A549 (cell line): ENCODE results near the gene IFI30. TPM values are rescaled to one million over a fixed set of nuclear protein-coding genes. Genes with fewer than 3 reads are reported as not detected.

Experiments
- ATAC-seq, 2 experiments: fragments of 200-7000 bp in 1 of 2; fragments of >200 bp in 1 of 2; cut with Nextera tagmentation in 1 of 2; cut with Tn5 transposase in 1 of 2; 3 replicates each; pipeline versions ENCODE4 v1.8.0 to v1.9.1; 2018 to 2020; ENCODE audit warnings: mild to moderate bottlenecking in 1 of 2, moderate library complexity in 1 of 2
- CTCF ChIA-PET: fragments of 300-600 bp; sonication (Branson Sonifier 250); formaldehyde crosslinking; extraction: SDS; loops from one replicate; lab custom pipeline; 2021; ENCODE audit warnings: antibody characterized with exemption, inconsistent platforms; lab: Yijun Ruan, JAX
- POLR2A ChIA-PET: fragments of 350-600 bp; formaldehyde crosslinking; extraction: SDS; loops from one replicate; lab custom pipeline; 2021; ENCODE audit warnings: antibody characterized with exemption, inconsistent platforms; lab: Yijun Ruan, JAX
- DNase-seq, 2 experiments: peaks; one replicate each; pipeline versions ENCODE4 v3.0.0 to v3.0.0-alpha.2; 2011 to 2016; ENCODE audit warnings: low read depth in 1 of 2, low spot score in 1 of 2
- FAIRE-seq: peaks from 2 replicates; lab custom pipeline; 2011; peaks lifted over from hg19 to GRCh38; lab: Jason Lieb, UNC
- H3K27ac ChIP-seq, 2 experiments: fragments of >200 bp; sonication (Bioruptor Twin); formaldehyde crosslinking; 3 replicates each; pipeline ENCODE4 v1.5.1; 2016 to 2017
- H3K4me1 ChIP-seq: fragments of >200 bp; sonication (Bioruptor Twin); formaldehyde crosslinking; 3 replicates; pipeline ENCODE4 v1.6.1; 2016
- H3K4me2 ChIP-seq: fragments of >200 bp; sonication (Bioruptor Twin); formaldehyde crosslinking; 3 replicates; pipeline ENCODE4 v1.6.1; 2016
- H3K4me3 ChIP-seq: fragments of >200 bp; sonication (Bioruptor Twin); formaldehyde crosslinking; 3 replicates; pipeline ENCODE4 v1.5.1; 2016
- H3K9me3 ChIP-seq: fragments of >200 bp; sonication (Bioruptor Twin); formaldehyde crosslinking; 3 replicates; pipeline ENCODE4 v1.6.1; 2016
- ATOH8 ChIP-seq: fragments of 250-450 bp; sonication (Bioruptor Pico); IDR thresholded peaks from 2 replicates; pipeline ENCODE4 v1.5.0; 2020; ENCODE audit warnings: low read depth, mild to moderate bottlenecking, moderate library complexity
- BHLHE40 ChIP-seq: IDR thresholded peaks from 2 replicates; pipeline ENCODE4 v1.6.1; 2012; ENCODE audit warnings: low read depth, low read length, inconsistent platforms
- CBX8 ChIP-seq: fragments of 200-600 bp; sonication (generic); IDR thresholded peaks from 2 replicates; pipeline ENCODE4 v1.6.1; 2016
- CHD2 ChIP-seq: fragments of 150-350 bp; IDR thresholded peaks from 2 replicates; pipeline ENCODE4 v1.6.1; 2014; ENCODE audit warnings: low read length; ENCODE audit not compliant: partially characterized antibody
- E2F6 ChIP-seq: IDR thresholded peaks from 2 replicates; pipeline ENCODE4 v1.6.1; 2012; ENCODE audit warnings: low read depth, borderline replicate concordance
- EHF ChIP-seq: fragments of 250-450 bp; sonication (Bioruptor Pico); IDR thresholded peaks from 2 replicates; pipeline ENCODE4 v1.5.0; 2020; ENCODE audit warnings: mild to moderate bottlenecking
- EHMT2 ChIP-seq: fragments of 200-600 bp; sonication (generic); IDR thresholded peaks from 2 replicates; pipeline ENCODE4 v1.6.1; 2016; ENCODE audit warnings: antibody characterized with exemption, low read depth, mild to moderate bottlenecking, moderate library complexity
- ELK1 ChIP-seq: fragments of 150-350 bp; IDR thresholded peaks from 2 replicates; pipeline ENCODE4 v1.6.1; 2014; ENCODE audit warnings: low read depth, mild to moderate bottlenecking, low read length
- EP300 ChIP-seq, 2 experiments: fragments of >200 bp; sonication (Bioruptor Twin); formaldehyde crosslinking; IDR thresholded peaks; 2 replicates in 1 of 2; 3 replicates in 1 of 2; pipeline ENCODE4 v1.6.1; 2016 to 2017
- FOXS1 ChIP-seq: fragments of 250-450 bp; sonication (Bioruptor Pico); IDR thresholded peaks from 2 replicates; pipeline ENCODE4 v1.5.0; 2020; ENCODE audit warnings: mild to moderate bottlenecking, moderate library complexity
- HOXA7 ChIP-seq: fragments of 250-450 bp; sonication (Bioruptor Pico); IDR thresholded peaks from 2 replicates; pipeline ENCODE4 v1.5.0; 2020; ENCODE audit warnings: mild to moderate bottlenecking, moderate library complexity
- JUN ChIP-seq, 2 experiments: fragments of >200 bp; sonication (Bioruptor Twin); formaldehyde crosslinking; IDR thresholded peaks; 2 replicates in 1 of 2; 3 replicates in 1 of 2; pipeline ENCODE4 v1.6.1; 2016 to 2017
- JUNB ChIP-seq: fragments of >200 bp; sonication (Bioruptor Twin); formaldehyde crosslinking; IDR thresholded peaks from 2 replicates; pipeline ENCODE4 v1.6.1; 2016
- MAFK ChIP-seq: fragments of 450-650 bp; IDR thresholded peaks from 2 replicates; pipeline ENCODE4 v1.6.1; 2014; ENCODE audit not compliant: partially characterized antibody
- MAX ChIP-seq: IDR thresholded peaks from 2 replicates; pipeline ENCODE4 v1.6.1; 2012
- MAZ ChIP-seq: fragments of 150-350 bp; IDR thresholded peaks from 2 replicates; pipeline ENCODE4 v1.6.1; 2014; ENCODE audit warnings: antibody characterized with exemption, low read depth, low read length, borderline replicate concordance
- NPAS2 ChIP-seq: fragments of 250-450 bp; sonication (Bioruptor Pico); IDR thresholded peaks from 2 replicates; pipeline ENCODE4 v1.8.0; 2022; ENCODE audit warnings: mild to moderate bottlenecking, moderate library complexity, borderline replicate concordance
- NR3C1 ChIP-seq: fragments of >200 bp; sonication (Bioruptor Twin); formaldehyde crosslinking; IDR thresholded peaks from 3 replicates; pipeline ENCODE4 v1.6.1; 2017
- RARB ChIP-seq: fragments of 250-450 bp; sonication (Bioruptor Pico); IDR thresholded peaks from 2 replicates; pipeline ENCODE4 v1.8.0; 2021; ENCODE audit warnings: mild to moderate bottlenecking, moderate library complexity
- RFX5 ChIP-seq: fragments of 450-650 bp; IDR thresholded peaks from 2 replicates; pipeline ENCODE4 v1.7.1; 2014; ENCODE audit warnings: antibody characterized with exemption, mild to moderate bottlenecking, moderate library complexity
- TFCP2L1 ChIP-seq: fragments of 250-450 bp; sonication (Bioruptor Pico); IDR thresholded peaks from 2 replicates; pipeline ENCODE4 v1.5.0; 2021; ENCODE audit warnings: mild to moderate bottlenecking
- USF2 ChIP-seq: fragments of 450-650 bp; IDR thresholded peaks from 2 replicates; pipeline ENCODE4 v1.6.1; 2014; ENCODE audit warnings: antibody characterized with exemption
- WGBS: methylation state at CpG from one replicate; pipeline ENCODE4 v1.1.6; 2017; ENCODE audit errors: missing lambda C conversion rate; 5-methylcytosine and 5-hydroxymethylcytosine counted together
- polyA plus RNA-seq, 4 experiments: library from polyadenylated mRNA; depleted of rRNA in 3 of 4; stranded (reverse); fragments of >200 nt; fragmentation: RNase III in 1 of 4; extraction: RNeasy Plus Mini Kit Qiagen cat#74134 plus additional on column Dnase treatment in 1 of 4; gene quantifications; 2 replicates in 3 of 4; 3 replicates in 1 of 4; pipeline ENCODE4 v1.2.3, GENCODE V29; 2011 to 2017

Gene IFI30
- polyA plus RNA-seq, 2 of the 4 experiments (the other 2 are of a cell fraction): 11.2 to 13.5 TPM

GRCh38 chr19:18156268-18156667 lies 17.3 kb upstream of the IFI30 start:
- ATAC-seq: no peak
- H3K4me2 ChIP-seq: peak overlapping the region; percentile 64; the same call in 2 of the 3 replicates
- POLR2A ChIA-PET: interaction anchor here (0.6 kb wide), 1 partner anchor 535 kb away, joined by 3 read pairs; no protein-coding TSS in a partner anchor

GRCh38 chr19:18156841-18157464 lies 16.7 kb upstream of the IFI30 start:
- Histone ChIP-seq H3K4me1 (peaks cover 29% of the 10 kb centered on the region), H3K4me2 (peak overlapping the region; percentile 64), H3K27ac (peak overlapping the region; percentile 60 to 79; a peak in 5 of 6 replicates), H3K4me3 (no peak overlapping the region), H3K9me3 (no peaks in the 10 kb centered on the region)
- DNase-seq (peak; percentile 62 to 77), ATAC-seq (peak in 1 of 2 experiments; percentile 5; a peak in 2 of 6 replicates), FAIRE-seq (no peak)
- CTCF ChIA-PET: no interaction called here
- 100% methylated on average over 3 of the region's 22 CpGs for WGBS
- TF ChIP-seq USF2 (peak; percentile 69), EP300 (IDR thresholded peaks at IDR 0.05) (no peak), MAX (0 out of 2 replicates have a peak, but pooled peaks have one; percentile 47), RFX5 (peak; percentile 61; the same call in 1 of the 2 replicates)
- POLR2A ChIA-PET: interaction anchor here (0.6 kb wide), 1 partner anchor 534 kb away, joined by 3 read pairs; no protein-coding TSS in a partner anchor

More at GRCh38 chr19:18156268-18156667, 17.3 kb upstream of the IFI30 start:
- WGBS: 100% methylated on average over 6 of the region's 6 CpGs
- Histone ChIP-seq H3K4me3 (no peak overlapping the region), H3K9me3 (no peaks in the 10 kb centered on the region), H3K27ac (peak overlapping the region in 1 of 2 experiments; percentile 79; a peak in 4 of 6 replicates), H3K4me1 (peaks cover 34% of the 10 kb centered on the region)
- TF ChIP-seq ELK1 (no peak), FOXS1 (CRISPR knock-in tag) (no peak), E2F6 (no peak), HOXA7 (CRISPR knock-in tag) (no peak), EHMT2 (no peak), NPAS2 (CRISPR knock-in tag) (no peak), MAFK (no peak), NR3C1 (no peak), ATOH8 (CRISPR knock-in tag) (no peak), JUNB (no peak), RFX5 (no peak), MAZ (no peak), EHF (CRISPR knock-in tag) (no peak), JUN (IDR thresholded peaks at IDR 0.05) (no peak), CHD2 (no peak), TFCP2L1 (no peak), MAX (no peak), BHLHE40 (no peak), CBX8 (no peak), RARB (CRISPR knock-in tag) (no peak)
- CTCF ChIA-PET: interaction anchor here (1.0 to 1.5 kb wide), 4 partner anchors 12 to 96 kb away, joined by 3 to 5 read pairs (median 4); partner anchors contain the start of gene MPV17L2
- no peak for DNase-seq
- FAIRE-seq: no peak
